Stimulated activated CD4-positive, alpha-beta T cell treated with anti-CD3 and anti-CD28 coated beads, Interleukin-4, amount 100 ng/mL, for 48 hours (primary cell): ENCODE measurements around the gene ADSS1.

Experiments used
- DNase-seq, 2 donors: peaks; one replicate each; pipeline ENCODE4 v3.0.0-alpha.2; 2020; ENCODE audit warnings: low read depth in 2 of 2

Gene ADSS1

DNA sequence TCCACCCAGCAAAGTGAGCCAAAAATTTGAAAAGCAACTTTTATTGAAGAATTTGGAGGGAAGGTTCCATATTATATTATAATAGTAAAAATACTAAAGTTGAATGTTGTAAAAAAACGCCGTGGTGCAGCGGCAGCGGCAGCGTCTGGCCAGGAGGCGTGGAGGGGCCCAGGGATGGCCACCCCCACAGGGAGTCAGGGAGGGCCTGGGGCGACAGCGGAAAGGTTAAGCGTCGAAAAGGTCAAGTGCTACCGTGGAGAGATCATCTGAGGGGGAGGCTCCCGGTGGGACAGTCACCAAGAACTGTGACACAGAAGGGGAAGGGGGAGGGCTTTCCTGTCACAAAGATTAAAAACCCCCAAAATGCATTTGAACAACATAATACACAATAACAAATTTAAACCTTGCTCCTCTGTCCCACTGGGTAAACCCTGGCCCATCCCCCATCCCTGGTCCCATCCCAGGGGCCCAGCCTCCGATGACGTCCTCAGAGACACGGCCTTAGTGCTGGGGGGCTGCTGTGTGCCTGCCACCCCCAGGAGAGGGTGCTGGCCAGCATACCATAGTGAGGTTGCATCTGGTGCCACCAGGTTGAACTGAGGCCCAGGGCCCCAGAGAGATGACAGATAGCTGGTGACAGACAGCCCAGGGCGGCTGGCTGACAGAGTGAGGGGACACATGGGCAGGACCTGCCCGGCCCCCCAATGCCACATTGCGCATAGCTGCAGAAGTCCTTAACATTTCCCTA is 45.5 kb downstream of the ADSS1 start:
- DNase-seq: no peak

DNA sequence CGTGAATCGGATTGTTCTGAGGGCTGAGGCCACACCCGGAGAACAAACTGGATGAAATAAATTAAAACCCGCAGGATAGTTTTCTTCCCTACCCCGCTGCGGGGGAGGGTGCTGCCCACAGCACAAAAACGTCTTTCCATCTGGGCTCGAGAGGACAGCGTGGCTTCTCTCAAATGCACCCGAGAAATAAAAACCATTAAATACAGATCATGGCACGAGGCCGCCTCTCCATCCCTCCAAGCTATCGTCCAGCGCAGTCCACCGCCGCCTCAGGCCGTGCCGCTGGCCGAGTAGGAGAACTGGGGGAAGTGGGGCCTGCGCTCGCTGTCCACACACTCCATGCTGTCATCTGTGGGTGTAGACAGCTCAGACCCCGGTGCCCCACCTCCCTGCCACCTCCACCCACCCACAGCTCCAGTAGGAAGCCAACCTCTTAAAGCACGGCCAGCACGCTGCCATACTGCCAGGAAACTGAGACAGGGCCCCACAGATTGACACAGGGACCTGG is 46.1 kb downstream of the ADSS1 start:
- no peak for DNase-seq

DNA sequence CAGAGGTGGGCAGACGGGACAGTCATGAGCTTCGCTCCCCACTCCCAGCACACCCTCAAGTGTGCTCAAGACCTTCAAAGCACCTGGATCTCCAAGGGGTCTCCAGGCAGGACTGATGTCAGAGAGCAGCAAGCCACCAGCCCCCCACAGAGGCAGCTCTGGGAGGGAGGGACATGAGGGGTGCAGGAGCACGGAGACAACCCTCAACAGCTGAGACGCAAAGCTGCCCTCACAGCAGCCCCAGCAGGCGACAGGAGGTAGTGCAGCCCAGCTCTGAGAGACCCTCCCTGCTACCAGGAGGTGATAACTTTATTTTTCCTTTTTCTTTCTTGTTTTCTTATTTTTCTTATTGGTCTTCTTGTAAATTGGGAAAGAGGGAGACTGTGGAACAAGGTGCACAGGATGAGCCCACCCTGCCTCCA is 46.8 kb downstream of the ADSS1 start:
- DNase-seq: peak in 1 of 2 donors; percentile 23

DNA sequence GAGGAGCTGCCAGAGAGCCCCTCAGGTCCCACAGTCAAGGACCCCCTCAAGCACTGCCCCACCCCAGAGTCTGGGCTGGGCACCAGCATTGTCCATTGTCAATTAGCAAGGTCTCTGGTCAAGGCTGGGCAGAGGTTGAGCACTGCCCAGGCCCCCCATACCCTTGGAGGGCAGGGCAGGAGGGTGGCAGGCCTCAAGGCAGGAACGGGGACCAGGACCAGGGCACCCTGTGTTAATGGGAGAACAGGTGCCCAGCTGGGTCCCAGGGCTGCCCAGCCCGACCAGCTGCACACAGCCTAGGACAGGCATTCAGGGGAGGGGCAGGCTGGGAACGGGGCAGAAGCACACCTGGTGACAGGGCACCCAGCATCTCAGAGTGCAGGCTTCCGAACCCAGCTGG is 47.3 kb downstream of the ADSS1 start:
- no peak for DNase-seq

DNA sequence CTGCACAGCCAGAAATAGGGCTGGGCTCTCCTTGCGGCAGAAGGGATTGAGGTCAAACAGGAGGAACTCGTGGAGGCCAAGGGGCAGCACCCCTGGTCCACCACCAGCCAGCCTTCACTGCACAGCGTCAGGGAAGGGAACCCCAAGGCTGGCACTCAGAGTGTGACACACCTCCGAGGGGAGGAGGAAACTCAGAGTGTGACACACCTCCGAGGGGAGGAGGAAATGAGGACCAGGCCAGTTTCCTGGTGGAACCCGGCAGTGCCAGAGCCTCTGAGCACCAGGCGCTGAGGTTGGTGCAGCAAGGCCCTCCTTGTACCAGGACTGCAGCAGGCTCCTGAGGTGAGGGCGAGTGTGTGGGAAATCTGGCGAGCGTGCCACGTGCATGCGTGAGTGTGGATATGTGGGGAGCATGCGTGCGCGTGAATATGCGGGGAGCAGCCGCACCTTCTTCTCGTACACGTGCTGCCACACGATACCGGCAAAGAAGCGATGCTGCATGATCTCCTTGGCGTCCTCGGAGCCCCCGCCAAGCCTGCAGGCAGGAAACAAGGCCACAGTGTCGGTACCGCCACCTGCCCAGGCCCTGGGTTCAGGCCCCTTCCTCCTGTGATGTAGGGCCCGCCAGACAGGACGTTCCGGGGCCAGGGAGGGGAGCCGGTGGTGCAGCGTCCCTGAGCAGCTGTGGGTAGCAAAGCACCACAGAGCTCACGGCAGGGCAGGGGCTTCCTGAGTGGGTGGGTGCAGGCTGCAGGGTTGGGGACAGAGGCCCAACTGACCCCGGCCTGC is 48.1 kb downstream of the ADSS1 start:
- no peak for DNase-seq

DNA sequence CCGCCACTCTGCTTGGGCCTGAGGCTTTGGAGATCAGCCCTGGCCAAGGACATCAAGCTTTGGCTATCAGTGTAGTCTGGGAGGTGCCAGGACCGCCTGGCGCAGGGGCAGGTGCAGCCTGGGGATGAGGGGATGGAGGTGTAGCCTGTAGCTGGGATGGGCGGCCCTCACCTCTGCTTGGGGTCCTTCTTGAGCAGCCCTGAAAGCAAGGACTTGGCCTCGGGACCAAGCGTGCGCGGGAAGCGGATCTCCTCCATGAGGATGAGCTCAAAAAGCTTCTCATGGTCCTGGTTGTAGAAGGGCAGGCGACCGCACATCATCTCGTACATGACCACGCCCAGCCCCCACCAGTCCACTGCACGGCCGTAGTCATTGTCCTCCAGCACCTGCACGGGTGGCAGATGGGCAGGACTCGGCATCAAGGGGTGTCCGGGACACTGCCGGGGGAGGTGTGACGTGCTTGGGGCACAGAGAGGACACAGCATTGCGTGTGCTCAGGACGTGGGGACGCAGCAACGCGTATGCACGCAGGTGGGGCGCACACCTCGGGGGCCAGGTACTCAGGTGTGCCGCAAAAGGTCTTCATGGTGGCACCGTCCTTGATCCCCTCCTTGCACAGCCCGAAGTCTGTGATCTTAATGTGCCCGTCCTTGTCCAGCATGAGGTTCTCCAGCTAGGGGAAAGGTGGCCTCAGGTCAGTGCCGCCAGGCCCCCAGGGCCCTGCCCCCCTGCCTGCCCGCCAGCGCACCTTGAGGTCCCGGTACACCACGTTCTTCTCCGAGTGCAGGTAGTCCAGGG is 48.9 kb downstream of the ADSS1 start:
- no peak for DNase-seq

DNA sequence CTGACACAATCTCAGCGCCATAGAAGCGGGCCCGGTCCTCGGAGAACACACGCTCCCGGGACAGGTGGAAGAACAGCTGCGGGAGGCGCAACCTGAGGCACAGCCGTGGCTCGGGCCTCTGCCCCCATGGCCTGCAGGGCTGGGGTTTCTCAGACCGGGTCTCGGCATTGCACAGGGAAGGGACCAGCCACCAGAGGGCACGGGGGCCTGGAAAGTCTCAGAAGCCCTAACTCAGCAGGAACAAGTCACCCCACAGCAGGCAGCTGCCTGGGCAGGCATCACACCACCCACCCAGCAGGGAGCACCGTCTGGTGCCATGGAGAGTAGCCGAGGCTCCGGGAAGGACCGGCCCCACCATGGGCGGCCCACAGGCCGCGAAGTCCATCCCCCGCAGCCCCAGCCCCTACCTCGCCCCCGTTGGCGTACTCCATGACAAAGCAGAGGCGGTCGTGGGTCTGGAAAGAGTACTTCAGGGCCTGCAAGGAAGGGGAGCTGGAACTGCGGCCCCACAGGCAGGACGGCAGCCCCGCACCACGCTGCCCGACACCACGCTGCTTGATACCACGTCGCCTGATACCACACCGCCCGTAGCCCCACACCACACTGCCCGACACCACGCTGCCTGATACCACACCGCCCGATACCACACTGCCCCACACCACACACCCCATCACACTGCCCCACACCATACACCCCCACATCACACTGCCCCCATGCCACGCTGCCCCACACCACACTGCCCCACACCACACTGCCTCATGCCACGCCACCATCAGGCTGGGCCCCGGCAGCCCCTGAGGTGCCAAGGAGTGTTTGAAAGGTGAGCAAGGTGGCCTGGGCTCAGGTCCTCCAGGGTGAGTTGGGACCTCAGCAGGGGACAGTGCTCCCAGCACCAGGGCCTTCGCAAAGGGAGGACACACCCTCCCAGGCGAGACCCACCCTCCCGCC is 49.8 kb downstream of the ADSS1 start:
- DNase-seq: no peak

DNA sequence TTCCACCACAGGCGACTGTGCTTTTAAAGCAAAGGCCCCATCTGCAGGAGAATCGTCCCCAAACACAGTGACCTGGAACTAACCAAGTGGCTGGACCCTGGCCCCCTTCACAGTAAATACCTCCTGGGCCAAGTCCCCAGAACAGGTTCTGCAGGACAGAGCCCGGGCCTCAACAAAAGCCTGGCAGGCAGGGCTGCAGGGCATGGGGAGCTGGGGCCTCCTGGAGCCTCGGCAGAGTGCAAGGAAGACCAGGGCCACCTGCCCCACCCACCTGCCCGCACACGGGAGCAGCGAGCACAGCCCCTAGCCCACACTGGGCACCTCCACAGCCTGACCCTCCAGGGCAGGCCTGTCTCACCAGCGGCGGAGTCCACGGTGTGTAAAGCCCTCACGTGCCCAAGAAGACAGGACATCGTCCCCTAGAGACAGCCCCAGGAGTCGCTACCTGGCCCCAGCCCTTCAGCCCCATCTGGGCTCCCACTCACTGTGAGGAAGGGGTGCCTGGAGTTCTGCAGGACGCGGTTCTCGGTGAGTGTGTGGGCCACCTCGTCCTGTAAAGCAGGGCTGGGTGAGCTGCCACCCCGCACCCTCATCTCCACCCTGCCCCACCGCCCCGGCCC is 50.5 kb downstream of the ADSS1 start:
- DNase-seq: no peak

DNA sequence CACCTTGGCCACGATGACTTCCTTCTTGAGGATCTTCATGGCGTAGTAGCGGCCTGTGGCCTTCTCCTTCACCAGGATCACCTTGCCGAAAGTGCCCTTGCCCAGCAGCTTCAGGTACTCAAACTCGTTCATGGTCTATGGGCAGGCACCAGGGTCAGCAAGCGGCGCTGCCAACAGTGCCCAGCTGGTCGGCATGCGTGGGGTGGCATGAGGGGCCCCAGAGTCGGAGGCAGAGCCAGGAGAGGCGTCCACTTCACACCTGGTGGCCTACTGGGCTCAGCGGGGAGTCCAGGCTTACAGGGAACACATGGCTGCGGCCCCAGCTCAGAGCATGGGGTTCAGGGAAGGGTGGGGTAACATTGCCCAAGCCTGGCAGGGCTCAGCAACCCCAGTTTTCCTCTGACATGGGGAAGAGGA is 51.1 kb downstream of the ADSS1 start:
- no peak for DNase-seq

DNA sequence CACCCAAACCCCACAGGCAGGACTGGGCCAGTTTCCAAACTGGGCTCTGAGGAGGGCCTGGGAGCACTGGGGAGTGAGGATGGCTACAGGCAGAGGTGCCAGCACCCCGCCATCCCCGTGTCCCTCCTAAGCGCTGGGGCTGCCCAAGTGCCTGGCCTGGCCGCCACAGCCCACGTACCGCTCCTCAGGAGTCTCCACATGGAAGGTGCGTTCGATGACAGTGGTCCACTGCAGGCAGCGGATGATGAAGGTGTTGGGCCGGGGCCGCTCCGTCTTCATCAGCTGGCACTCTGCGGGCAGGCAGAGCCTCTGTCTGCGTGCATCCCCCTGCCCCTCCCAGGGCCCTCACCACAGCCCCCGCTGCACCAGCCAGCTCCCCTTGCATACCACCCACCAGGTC is 52.5 kb downstream of the ADSS1 start:
- DNase-seq: no peak

DNA sequence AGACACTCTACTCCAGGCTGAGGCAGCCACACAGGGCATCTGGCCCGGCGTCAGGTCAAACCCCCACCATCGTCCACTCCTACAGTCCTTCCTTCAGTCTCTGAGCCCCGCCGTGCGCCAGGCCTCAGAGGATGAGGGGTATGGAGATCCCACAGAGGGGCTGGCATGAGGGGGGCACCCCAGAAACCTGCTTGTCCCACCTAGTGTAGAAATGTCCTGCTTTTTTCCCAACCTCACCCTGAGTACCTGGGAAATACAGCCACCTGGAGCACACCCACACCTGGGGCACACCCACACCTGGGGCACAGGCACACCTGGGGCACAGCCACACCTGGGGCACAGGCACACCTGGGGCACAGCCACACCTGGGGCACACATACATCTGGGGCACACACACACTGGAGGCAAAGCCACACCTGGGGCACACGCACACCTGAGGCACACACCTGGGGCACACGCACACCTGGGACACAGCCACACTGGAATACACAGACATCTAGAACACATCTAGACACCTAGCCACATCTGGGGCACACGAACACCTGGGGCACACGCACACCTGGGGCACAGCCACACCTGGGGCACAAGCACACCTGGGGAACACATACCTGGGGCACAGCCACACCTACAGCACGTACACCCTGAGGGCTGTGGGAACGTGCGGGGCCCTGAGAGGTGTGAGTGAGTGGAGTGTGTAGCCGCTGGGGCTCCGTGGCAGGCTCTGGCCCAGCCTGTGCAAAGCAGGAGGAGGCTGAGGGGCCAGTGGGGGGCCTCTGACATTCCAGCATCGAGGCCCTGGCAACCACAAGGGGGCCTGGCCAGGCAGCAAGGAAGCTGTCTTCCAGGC is 53.2 kb downstream of the ADSS1 start:
- DNase-seq: no peak

DNA sequence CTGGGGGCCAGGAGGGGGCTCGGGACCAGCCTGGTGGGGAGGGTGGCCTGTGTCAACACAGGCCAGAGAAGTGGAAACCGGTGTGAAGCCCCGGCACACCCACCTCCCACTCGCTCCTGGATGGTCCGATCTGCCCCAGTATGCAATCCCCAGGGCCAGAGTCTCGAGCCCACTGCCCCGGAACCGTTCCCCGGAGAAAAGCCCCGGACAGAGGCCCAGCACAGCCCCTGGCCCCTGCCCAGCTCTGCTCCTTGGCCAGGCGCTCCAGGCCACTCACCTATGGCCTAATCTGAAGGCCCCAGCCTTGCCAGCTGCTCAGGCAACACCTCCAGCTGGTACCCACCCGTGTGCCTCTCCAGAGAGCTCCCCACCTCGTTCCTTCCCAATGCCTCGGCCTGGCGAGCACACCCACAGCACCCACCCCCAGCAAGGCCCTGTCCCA is 53.8 kb downstream of the ADSS1 start:
- no peak for DNase-seq

DNA sequence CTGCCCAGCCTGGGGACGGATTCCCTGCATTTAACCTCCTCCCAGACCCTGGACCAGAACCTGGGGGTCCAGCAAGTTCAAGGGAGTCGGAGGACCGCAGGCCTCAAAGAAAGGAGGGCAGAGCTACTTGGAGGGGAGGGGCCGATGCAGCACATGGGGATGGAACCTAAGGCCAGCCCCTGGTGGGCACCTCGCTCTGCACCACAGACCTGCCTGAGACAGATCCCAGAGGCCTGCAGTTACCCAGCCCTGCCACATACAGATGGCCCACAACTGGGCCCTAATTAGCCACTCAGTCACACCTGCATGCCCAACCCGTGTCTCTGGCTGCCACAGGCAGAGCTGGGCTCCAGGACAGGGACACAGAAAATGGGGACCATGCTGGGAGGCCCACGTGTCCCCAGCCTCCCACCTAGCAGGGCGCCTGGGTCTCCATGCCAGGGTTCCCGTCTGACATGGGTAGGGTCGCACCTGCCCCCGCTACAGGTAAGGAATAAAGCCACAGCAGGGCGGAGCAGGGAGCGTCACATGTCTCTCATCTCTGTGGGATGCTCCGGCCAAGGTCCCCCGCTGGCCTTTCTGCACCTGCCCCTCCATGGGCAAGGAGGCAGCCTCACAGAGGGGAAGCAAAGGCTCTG is 54.8 kb downstream of the ADSS1 start:
- DNase-seq: no peak

DNA sequence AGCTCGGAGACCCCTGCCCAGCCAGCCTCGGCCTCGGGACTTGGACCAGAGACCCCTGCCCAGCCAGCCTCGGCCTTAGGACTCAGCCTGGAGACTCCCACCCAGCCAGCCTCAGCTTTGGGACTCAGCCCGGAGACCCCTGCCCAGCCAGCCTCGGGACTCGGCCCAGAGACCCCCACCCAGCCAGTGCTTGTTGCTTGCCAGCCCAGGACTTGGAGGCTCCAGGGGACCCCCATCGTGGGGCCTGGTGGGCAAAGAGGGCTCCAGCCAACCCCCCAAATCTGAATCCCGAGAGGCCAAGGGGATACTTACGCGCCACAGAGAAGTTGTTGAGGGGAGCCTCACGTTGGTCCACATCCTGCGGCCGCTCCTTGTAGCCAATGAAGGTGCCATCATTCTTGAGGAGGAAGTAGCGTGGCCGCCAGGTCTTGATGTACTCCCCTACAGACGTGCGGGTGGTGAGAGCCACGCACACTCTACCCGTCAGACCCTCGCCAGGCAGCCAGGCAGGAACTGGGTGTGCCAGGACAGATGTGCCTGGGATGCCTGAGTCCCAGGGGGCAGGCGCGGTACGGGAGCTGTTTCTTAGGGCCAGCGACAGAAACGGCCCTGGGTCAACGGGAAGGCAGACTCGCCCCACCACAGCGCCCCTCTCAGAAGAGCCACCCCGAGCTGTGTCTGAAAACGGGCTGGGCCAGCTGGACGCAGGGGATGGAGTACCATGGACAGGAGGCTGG is 55.9 kb downstream of the ADSS1 start:
- DNase-seq: no peak

DNA sequence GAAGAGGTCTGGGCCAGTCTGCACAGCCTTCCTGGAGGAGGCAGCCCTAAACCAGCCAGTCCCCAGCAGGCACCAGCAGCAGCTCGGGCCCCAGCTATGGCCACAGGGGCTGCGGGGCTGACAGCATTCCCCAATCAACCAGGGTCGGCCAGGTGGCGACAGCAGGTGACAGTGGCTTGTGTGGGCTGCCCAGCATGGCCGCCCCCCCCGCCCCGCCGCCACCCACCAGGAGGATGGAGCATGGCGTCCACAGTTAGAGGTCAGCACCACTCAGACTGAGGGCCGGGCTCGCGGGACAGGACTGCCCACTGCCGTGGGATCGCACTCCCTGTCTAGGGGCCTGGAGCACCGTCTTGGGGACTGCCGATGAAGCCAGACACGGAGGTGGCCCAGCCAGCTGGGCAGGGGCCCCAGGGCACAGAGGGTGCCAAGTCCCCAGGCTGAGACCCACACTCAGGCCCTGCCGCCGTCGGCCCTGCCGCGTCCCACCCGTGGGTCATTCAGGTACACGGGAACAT is 56.5 kb downstream of the ADSS1 start:
- DNase-seq: no peak

DNA sequence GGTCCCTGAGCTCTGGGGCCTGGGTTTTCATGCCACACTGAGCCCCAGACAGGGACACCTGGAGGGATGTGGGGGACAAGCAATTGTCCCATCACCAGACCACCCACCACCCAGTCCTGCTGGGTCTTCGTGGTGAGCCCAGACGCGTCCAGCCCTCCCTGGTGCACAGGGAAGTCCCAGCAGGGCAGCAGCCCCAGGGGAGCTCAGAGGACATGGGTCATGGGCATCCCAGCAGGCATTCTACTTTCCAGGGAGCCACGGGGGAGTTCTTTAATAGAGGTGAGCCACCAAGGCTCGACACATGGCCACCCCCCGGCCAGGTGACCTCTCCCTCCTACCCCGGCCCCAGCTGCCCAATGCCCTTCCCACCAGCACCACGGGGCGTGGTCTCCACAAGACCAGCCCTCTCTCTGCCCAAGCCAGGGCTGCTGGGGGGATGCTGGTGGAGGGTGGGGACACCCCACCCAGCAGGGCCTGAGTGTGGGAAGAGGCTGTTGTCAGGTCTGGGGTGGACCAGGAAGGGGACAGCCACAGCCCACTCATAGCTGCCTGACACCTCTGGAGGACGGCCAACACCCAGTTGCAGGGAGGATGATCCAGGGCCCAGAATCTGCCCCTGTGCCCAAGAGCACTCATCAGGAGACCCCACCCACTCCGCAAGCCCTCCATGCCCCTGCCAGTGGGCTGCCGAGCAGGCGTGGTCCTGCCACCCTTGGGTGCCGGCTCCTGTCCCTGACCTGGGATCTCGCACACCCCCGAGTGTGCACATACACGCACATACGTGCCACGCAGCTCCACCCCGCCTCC is 57.4 kb downstream of the ADSS1 start:
- DNase-seq: no peak

DNA sequence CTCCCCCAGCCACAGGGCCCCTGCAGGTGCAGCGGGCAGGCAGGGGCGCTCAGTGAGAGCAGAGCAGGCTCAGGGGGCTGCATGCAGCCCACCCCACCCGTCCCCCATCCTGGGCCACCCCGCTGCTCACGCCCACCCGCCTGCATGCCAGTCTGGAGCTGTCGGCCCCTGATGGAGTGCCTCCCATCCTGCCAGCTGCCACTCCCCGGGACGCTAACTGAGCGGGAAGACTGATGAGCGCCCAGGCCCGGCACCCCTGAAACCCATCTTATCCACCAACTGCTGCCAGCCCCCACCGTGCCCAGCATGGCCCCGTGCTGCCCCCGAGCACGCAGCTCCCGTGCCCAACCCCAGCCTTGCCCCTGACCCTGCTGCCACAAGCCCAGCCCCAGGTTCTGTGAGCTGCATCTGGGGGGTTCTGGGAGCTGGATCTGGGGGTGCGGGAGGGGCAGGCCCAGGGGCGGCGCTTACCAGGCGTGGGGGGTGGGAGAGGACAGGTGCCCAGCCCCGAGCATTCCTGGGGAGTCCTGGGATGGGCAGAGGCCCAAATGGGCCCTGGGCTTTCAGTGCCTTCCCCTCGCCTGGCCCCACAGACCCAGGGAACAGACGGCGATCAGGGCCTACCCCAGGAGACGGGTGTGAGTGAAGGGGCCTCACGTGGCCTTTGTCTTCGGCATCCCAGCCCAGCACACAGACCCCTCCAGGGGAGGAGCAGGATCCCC is 58.2 kb downstream of the ADSS1 start:
- no peak for DNase-seq
